NT2/D1 (cell line): ENCODE results near the gene G3BP1.

Experiments
- DNase-seq: peaks from one replicate; pipeline ENCODE4 v3.0.0-alpha.2; 2011; ENCODE audit warnings: low read depth, low spot score
- H3K27me3 ChIP-seq: 2 replicates; pipeline ENCODE4 v1.6.0; 2011; ENCODE audit warnings: mild to moderate bottlenecking; ENCODE audit not compliant: insufficient read length, insufficient read depth
- H3K36me3 ChIP-seq: 2 replicates; pipeline ENCODE4 v1.6.1; 2011; ENCODE audit warnings: mild to moderate bottlenecking, low read length, mixed read lengths; ENCODE audit not compliant: insufficient read depth, insufficient read length
- H3K4me1 ChIP-seq: 2 replicates; pipeline ENCODE4 v1.5.1; 2011; ENCODE audit not compliant: insufficient read depth, insufficient read length
- H3K4me3 ChIP-seq: 2 replicates; pipeline ENCODE4 v1.5.1; 2011; ENCODE audit warnings: low read depth; ENCODE audit not compliant: insufficient read length
- H3K9ac ChIP-seq: 2 replicates; pipeline ENCODE4 v1.6.0; 2011; ENCODE audit warnings: low read depth; ENCODE audit not compliant: insufficient read length
- H3K9me3 ChIP-seq: 2 replicates; pipeline ENCODE4 v1.5.1; 2011; ENCODE audit warnings: mild to moderate bottlenecking, low read length; ENCODE audit not compliant: insufficient read depth
- SUZ12 ChIP-seq: IDR thresholded peaks from 2 replicates; pipeline ENCODE4 v1.6.1; 2011; ENCODE audit not compliant: insufficient read length, insufficient read depth; ENCODE audit errors: extremely low read depth
- YY1 ChIP-seq: IDR thresholded peaks from 2 replicates; pipeline ENCODE4 v1.6.1; 2011; ENCODE audit not compliant: insufficient read length, insufficient read depth
- ZNF274 ChIP-seq: IDR thresholded peaks from 2 replicates; pipeline ENCODE4 v1.6.1; 2011; ENCODE audit warnings: mild to moderate bottlenecking, low read depth, low read length

G3BP1 gene

DNA sequence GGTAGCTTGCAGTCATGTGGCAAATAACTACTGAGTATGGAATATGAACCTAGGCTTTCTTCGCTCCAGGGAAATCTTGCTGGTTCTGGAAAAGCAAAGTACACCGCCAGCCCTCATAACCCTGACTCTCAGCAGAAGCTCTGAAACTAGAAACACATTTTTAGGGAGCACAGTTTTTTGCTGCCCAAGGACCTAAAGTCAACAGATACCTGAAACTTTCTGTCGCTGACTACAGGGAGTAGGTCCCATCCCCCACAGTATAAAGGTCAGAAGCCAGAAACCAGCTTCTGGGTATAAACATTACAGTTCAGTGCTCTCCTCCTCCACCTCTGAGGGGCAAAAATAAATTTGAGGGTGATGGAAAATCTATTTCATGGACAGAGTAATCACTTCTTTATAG is 16.4 kb upstream of the G3BP1 start:
- no peak for TF ChIP-seq SUZ12
- no peak for TF ChIP-seq ZNF274
- no peak for TF ChIP-seq YY1
- Histone ChIP-seq H3K9ac (no peak overlapping the region), H3K27me3 (no peaks in the 10 kb centered on the region), H3K4me1 (peaks cover 2% of the 10 kb centered on the region), H3K9me3 (no peaks in the 10 kb centered on the region), H3K36me3 (peaks cover 20% of the 10 kb centered on the region), H3K4me3 (no peak overlapping the region)
- DNase-seq = no peak

DNA sequence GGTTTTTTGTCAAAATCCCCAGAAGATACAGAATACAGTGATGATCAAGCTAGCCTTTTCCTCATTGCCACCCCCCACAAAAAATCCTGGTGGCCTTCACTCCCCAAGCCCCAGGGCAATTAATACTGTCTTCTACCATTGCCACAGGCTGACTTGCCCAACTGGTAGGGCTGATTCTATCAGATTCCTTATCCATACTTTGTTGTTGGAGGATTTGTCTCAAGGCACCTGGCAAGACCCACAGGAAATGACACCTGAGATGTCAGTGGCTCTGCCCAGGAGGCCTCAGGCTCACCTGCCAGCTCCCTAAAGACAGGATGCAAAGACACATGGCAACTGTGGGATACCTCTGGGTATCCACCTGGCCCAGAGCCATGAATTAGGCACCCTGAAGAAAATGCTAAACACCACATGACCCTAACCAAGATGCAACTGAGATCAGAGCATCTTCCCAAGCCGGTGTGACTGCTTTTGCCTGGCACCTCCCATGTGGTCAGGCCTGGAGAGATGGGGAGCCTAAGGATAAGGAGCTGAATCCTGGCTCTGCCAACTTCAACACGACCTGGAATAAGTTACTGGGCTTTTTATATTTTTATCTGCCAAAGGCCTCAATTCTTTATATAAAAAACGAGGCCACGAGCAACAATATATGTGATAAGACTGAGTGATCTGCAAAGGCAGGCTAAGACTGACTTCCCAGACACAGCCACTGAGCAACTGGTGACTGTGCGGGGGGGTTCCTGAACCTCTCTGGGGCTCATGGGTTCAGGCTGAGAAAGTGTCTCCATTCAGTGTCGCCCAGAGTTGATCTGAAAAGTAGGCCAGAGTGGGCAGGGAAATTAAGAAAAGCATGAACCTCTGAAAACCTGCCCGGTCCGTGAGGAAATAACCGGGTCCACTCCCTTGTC is 14.3 kb upstream of the G3BP1 start:
- Histone ChIP-seq H3K36me3 (peaks cover 10% of the 10 kb centered on the region), H3K9ac (peak overlapping the region; percentile 87), H3K4me1 (peaks cover 2% of the 10 kb centered on the region), H3K27me3 (no peaks in the 10 kb centered on the region), H3K4me3 (peak overlapping the region; percentile 73), H3K9me3 (no peaks in the 10 kb centered on the region)
- TF ChIP-seq SUZ12 (no peak), ZNF274 (no peak), YY1 (no peak)
- DNase-seq = no peak

DNA sequence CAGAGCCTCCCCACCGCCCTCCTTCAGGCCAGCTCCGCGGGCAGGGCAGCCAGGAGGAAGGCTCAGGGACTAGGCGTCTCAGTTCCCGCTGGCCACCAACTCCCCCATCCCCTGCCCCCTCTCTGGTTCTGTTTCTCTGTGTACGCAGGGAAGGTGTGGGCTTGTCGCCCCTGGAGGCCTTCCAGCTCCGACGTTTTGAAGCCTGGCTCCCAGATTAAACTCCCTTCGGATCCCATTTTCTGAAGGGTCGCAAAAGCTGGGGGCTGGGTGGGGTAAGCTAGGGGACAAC is 13.7 kb upstream of the G3BP1 start:
- Histone ChIP-seq H3K9me3 (no peaks in the 10 kb centered on the region), H3K4me1 (peaks cover 2% of the 10 kb centered on the region), H3K9ac (peak overlapping the region; percentile 87), H3K4me3 (peak overlapping the region; percentile 73), H3K36me3 (peaks cover 5% of the 10 kb centered on the region), H3K27me3 (no peaks in the 10 kb centered on the region)
- TF ChIP-seq ZNF274 = no peak
- DNase-seq = no peak

DNA sequence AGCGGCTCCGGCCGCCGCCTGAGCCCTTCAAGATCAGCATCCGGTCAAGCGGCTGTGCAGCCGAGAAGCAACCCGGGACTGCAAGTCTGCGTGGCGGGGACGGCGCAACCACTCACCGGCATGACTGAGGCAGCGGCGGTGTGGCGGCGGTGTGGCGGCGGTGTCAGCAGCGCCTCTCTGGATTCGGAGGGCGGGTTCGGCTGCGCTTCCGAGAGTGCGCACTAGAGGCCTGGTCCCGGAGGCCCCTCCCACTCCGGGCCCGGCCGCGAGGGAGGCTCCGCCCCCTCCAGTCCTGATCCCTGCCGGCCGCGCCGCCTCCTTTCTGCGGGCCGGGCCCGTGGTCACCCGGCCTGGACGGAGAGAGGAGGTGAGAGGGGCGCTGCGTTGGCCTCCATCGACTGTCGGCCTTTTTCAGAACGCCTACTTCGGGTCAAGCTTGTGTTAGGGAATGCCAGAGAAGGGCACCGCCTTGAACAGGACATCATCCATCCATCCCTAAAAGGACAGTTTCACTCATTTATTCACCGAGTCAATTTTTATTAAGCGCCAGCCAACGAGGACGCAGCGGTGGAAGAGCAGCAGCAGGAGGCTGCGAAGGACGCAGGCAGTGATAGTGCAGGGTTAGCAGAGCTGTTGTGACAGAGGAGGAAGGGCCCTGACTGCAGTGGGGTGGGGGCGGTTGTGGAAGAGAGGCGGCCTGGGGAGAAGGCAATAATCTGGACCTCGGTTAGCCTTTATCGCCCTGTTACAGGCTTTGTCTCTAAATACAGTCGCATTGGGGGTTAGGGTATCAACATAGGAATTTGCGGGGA is 13.1 kb upstream of the G3BP1 start, which contains the start of gene ATOX1:
TSS of gene ATOX1 (minus strand) at position 202 of the 812 bp plus-strand sequence. CDS start at position 122, 80 bp downstream.
- peak; percentile 70 for DNase-seq
- Histone ChIP-seq H3K9me3 (no peaks in the 10 kb centered on the region), H3K4me3 (peak within 1 kb of the TSS; percentile 73), H3K4me1 (peaks cover 2% of the 10 kb centered on the region), H3K27me3 (no peaks in the 10 kb centered on the region), H3K36me3 (peaks cover 1% of the 10 kb centered on the region), H3K9ac (peak within 1 kb of the TSS; percentile 87)
- TF ChIP-seq SUZ12 = no peak
- TF ChIP-seq YY1 = no peak
- TF ChIP-seq ZNF274 = no peak

DNA sequence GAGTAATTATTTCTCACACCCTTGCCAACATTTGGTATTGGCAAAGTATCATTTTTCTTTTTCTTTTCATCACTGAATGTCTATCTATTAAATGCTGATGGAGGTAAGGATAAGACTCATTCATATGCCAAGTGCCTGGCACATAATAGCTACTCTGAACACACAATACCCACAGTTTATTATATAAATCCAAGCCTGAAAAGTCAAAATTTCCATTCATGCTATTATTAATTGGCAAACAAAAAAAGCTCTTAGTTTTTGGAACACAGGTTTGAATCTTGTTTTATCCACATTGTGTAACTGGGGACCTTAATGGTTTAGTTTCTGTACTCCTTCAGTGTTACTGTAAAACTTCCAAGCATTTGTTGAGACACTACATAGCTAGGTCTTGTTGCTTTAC is 7.0 kb upstream of the G3BP1 start:
- no peaks in the 10 kb centered on the region for H3K36me3 ChIP-seq
- no peaks in the 10 kb centered on the region for H3K27me3 ChIP-seq
- TF ChIP-seq YY1 = no peak
- no peak for TF ChIP-seq SUZ12
- TF ChIP-seq ZNF274 = no peak
- no peaks in the 10 kb centered on the region for H3K9me3 ChIP-seq
- H3K4me3 ChIP-seq = no peak overlapping the region
- H3K9ac ChIP-seq = no peak overlapping the region
- DNase-seq = no peak
- no peaks in the 10 kb centered on the region for H3K4me1 ChIP-seq

DNA sequence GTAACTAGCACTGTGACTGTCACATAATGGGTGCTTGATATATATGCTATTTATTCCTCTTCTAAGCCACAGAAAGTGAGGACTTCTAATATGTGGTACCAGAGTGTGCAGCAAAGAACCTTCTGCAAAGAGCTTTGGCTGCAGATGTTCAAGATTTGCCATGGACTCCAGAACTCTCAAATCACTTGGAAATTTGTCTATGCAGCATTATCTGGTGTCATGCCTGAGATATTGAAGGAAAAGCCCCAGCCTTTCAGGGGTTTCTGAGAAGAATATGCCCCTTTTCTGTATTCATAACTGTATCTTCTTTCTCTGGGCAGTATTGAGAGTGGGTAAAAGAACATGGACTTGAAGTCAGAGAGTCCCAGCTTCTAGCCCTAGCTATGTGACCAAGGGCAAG is 4.8 kb upstream of the G3BP1 start:
- Histone ChIP-seq H3K4me3 (no peak overlapping the region), H3K9me3 (no peaks in the 10 kb centered on the region)
- TF ChIP-seq SUZ12 (no peak), YY1 (no peak), ZNF274 (no peak)

More for the DNA sequence above, 4.8 kb upstream of the G3BP1 start:
- Histone ChIP-seq H3K9ac (no peak overlapping the region), H3K27me3 (no peaks in the 10 kb centered on the region), H3K4me1 (no peaks in the 10 kb centered on the region), H3K36me3 (no peaks in the 10 kb centered on the region)
- no peak for DNase-seq
